Muscle layer of duodenum (tissue), 2 donors: Measurements from ENCODE around the gene SCFD2.
"Not testable (repeated sequence)": the region's sequence is repeated elsewhere in the genome, so short reads cannot be mapped to it uniquely, and the experiment has no call there.

Source experiments
- H3K27ac ChIP-seq: one replicate; pipeline ENCODE4 v1.7.0; 2013; ENCODE audit warnings: mild to moderate bottlenecking, low read length
- H3K27me3 ChIP-seq: one replicate; pipeline ENCODE4 v1.7.0; 2013; ENCODE audit warnings: low read depth, mild to moderate bottlenecking, control low read depth, low read length
- H3K36me3 ChIP-seq, 2 donors: one replicate each; pipeline ENCODE4 v1.7.0; 2013; ENCODE audit warnings: low read length in 2 of 2, control low read depth in 1 of 2, mild to moderate bottlenecking in 1 of 2; ENCODE audit not compliant: insufficient read depth in 2 of 2, control insufficient read depth in 1 of 2
- H3K4me1 ChIP-seq, 2 donors: one replicate each; pipeline ENCODE4 v1.7.0; 2013; ENCODE audit warnings: low read length in 2 of 2, mild to moderate bottlenecking in 2 of 2, control low read depth in 1 of 2, moderate library complexity in 1 of 2; ENCODE audit not compliant: insufficient read depth in 2 of 2, control insufficient read depth in 1 of 2
- H3K4me3 ChIP-seq, 2 donors: one replicate each; pipeline ENCODE4 v1.7.0; 2013; ENCODE audit warnings: low read length in 2 of 2, low read depth in 1 of 2, mild to moderate bottlenecking in 1 of 2
- H3K9me3 ChIP-seq, 2 donors: one replicate each; pipeline ENCODE4 v1.7.0; 2013; ENCODE audit warnings: low read length in 2 of 2, control low read depth in 1 of 2, mild to moderate bottlenecking in 1 of 2; ENCODE audit not compliant: control insufficient read depth in 1 of 2
- donor health status: healthy.

The SCFD2 gene

GRCh38 chr4:53037892-53038291 lies 328.0 kb downstream of the SCFD2 start:
- Histone ChIP-seq H3K27me3 (no peaks in the 10 kb centered on the region), H3K4me3 (no peak overlapping the region), H3K4me1 (no peaks in the 10 kb centered on the region), H3K9me3 (peaks cover 0 to 4% of the 10 kb centered on the region in 2 donors), H3K27ac (no peak overlapping the region), H3K36me3 (no peaks in the 10 kb centered on the region)

- not testable (repeated sequence) for H3K4me3 ChIP-seq, H3K4me1 ChIP-seq, H3K9me3 ChIP-seq, H3K27me3 ChIP-seq, H3K36me3 ChIP-seq, H3K27ac ChIP-seq
Observed at GRCh38 chr4:53032908-53033307, 333.0 kb downstream of the SCFD2 start.

- H3K9me3 ChIP-seq = no peaks in the 10 kb centered on the region
Observed at GRCh38 chr4:53026233-53026632, 339.6 kb downstream of the SCFD2 start.

DNA sequence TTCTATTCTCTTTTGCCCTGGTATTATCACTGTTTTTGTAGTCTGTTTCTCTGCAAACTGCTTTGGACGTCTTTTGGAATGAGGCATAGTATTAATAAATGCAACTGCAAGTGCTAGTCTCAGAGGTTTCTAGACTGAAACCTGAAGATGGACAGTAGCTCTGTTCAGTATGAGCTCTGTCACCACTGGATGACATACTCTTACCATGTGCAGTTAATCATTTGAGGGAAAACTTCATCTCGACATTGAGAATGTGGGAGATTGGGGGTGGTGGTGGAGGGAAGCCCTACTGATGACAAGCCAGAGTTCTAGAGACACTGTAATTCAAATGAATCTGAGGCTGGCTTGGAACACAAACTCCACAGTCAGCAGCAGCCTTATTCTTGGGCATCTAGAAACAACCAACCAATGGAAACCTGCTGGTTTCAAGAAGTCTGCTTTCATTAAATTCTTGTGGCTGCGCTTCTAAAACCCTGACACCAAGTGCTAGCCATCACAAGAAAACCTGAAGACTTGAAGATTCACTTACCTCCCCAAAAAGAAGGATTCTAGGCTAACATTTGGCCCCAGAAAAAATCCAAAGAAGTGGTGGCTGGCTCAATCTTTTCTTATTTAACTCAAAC lies 342.1 kb downstream of the SCFD2 start:
- H3K4me1 ChIP-seq = peaks cover 0 to 5% of the 10 kb centered on the region in 2 donors
- no peak overlapping the region for H3K27ac ChIP-seq
- no peaks in the 10 kb centered on the region for H3K9me3 ChIP-seq
- no peak overlapping the region for H3K4me3 ChIP-seq
- H3K27me3 ChIP-seq = no peaks in the 10 kb centered on the region
- no peaks in the 10 kb centered on the region for H3K36me3 ChIP-seq

More at GRCh38 chr4:53026233-53026632, 339.6 kb downstream of the SCFD2 start:
- Histone ChIP-seq H3K4me3 (no peak overlapping the region), H3K27ac (no peak overlapping the region), H3K27me3 (no peaks in the 10 kb centered on the region), H3K36me3 (no peaks in the 10 kb centered on the region), H3K4me1 (no peaks in the 10 kb centered on the region)

GRCh38 chr4:53022513-53023100 lies 343.3 kb downstream of the SCFD2 start:
- Histone ChIP-seq H3K4me3 (no peak overlapping the region), H3K4me1 (peaks cover 0 to 5% of the 10 kb centered on the region in 2 donors), H3K36me3 (no peaks in the 10 kb centered on the region), H3K9me3 (no peaks in the 10 kb centered on the region), H3K27me3 (no peaks in the 10 kb centered on the region), H3K27ac (no peak overlapping the region)

GRCh38 chr4:53021754-53022512 lies 343.9 kb downstream of the SCFD2 start:
- Histone ChIP-seq H3K36me3 (no peaks in the 10 kb centered on the region), H3K27me3 (no peaks in the 10 kb centered on the region), H3K4me3 (no peak overlapping the region), H3K27ac (no peak overlapping the region), H3K9me3 (no peaks in the 10 kb centered on the region), H3K4me1 (peaks cover 0 to 5% of the 10 kb centered on the region in 2 donors)

DNA sequence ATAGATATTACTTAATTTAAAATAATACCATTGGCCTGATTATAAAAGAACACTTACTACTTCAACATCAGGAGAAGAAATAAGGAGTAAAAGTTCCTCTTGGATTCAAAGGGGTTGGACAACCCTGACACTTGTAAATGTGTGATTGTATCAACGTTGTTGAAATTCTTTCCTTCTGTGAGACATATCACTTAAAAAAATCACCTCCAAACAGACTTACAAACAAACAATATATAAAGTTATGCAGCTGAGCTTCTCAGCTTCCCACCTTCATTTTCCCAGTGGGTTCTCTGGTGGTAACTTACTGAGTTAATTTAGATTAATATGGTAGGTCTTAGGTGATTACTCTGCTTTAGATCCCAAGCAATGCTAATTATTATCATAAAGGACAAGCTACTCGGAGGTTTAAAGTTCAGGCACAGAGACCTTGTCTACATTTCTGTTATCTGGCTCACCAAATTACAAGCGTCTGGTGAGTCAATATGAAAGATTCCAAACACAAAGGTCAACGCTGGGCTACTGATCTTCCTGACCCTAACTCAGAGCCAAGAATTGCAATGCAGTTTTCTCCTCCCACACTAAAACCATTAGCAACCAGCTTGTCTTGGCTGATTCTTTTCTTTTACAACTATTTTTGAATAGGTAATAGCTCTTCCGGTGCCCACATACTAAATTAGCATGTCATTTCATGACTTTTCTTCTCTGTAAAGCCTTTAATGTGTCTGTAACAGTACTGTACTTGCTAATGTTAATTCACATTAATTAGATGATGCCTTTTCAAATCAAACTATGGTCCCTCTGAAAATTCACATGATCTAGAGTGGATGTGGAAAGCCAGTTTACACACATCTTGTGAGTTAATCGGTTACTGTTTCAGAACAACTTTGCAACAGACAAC lies 346.1 kb downstream of the SCFD2 start:
- Histone ChIP-seq H3K9me3 (no peaks in the 10 kb centered on the region), H3K27ac (no peak overlapping the region)

GRCh38 chr4:53018471-53018870 lies 347.4 kb downstream of the SCFD2 start:
- Histone ChIP-seq H3K27me3 (no peaks in the 10 kb centered on the region), H3K4me1 (peaks cover 0 to 5% of the 10 kb centered on the region in 2 donors), H3K27ac (no peak overlapping the region), H3K9me3 (no peaks in the 10 kb centered on the region), H3K4me3 (no peak overlapping the region), H3K36me3 (no peaks in the 10 kb centered on the region)

More for the DNA sequence above, 346.1 kb downstream of the SCFD2 start:
- no peaks in the 10 kb centered on the region for H3K27me3 ChIP-seq
- H3K36me3 ChIP-seq = no peaks in the 10 kb centered on the region
- H3K4me1 ChIP-seq = peaks cover 0 to 5% of the 10 kb centered on the region in 2 donors
- no peak overlapping the region for H3K4me3 ChIP-seq

- H3K9me3 ChIP-seq = no peaks in the 10 kb centered on the region
- no peak overlapping the region for H3K4me3 ChIP-seq
- H3K36me3 ChIP-seq = no peaks in the 10 kb centered on the region
- no peaks in the 10 kb centered on the region for H3K27me3 ChIP-seq
- peaks cover 4 to 5% of the 10 kb centered on the region in 2 donors for H3K4me1 ChIP-seq
- H3K27ac ChIP-seq = no peak overlapping the region
Observed at GRCh38 chr4:53016099-53016820, 349.6 kb downstream of the SCFD2 start.

- no peaks in the 10 kb centered on the region for H3K36me3 ChIP-seq
- peaks cover 5 to 10% of the 10 kb centered on the region in 2 donors for H3K4me1 ChIP-seq
- no peak overlapping the region for H3K27ac ChIP-seq
- no peak overlapping the region for H3K4me3 ChIP-seq
- no peaks in the 10 kb centered on the region for H3K9me3 ChIP-seq
- no peaks in the 10 kb centered on the region for H3K27me3 ChIP-seq
Observed at GRCh38 chr4:53015681-53016080, 350.2 kb downstream of the SCFD2 start.
